GM18868 (cell line): Measurements from ENCODE around the gene OSCAR.
"Not testable (repeated sequence)": the region's sequence is repeated elsewhere in the genome, so short reads cannot be mapped to it uniquely, and the experiment has no call there.

Source experiments
- ATAC-seq: cut with Tn5 transposase; IDR thresholded peaks from one replicate; pipeline ENCODE4 v1.9.1; 2021; ENCODE audit warnings: mild to moderate bottlenecking, moderate library complexity; ENCODE audit not compliant: unreplicated experiment

The OSCAR gene

GRCh38 chr19:54095859-54096616 lies 4.6 kb downstream of the OSCAR start:
- ATAC-seq: not testable (repeated sequence)

GRCh38 chr19:54095136-54095858 lies 5.3 kb downstream of the OSCAR start:
- ATAC-seq: no peak

- ATAC-seq: no peak
Observed at GRCh38 chr19:54094426-54095000, 6.1 kb downstream of the OSCAR start.

GRCh38 chr19:54084410-54084809 lies 16.2 kb downstream of the OSCAR start:
- ATAC-seq: no peak

GRCh38 chr19:54081032-54081431 lies 19.6 kb downstream of the OSCAR start, which contains the start of gene TARM1:
Gene TARM1 (minus strand): TSS chr19:54081365. CDS start chr19:54081340, 25 bp downstream.
- ATAC-seq: no peak

- no peak for ATAC-seq
Observed at GRCh38 chr19:54077334-54077733, 23.3 kb downstream of the OSCAR start.

GRCh38 chr19:54074851-54075250 lies 25.8 kb downstream of the OSCAR start:
- no peak for ATAC-seq

- no peak for ATAC-seq
Observed at GRCh38 chr19:54073829-54074228, 26.8 kb downstream of the OSCAR start.

- no peak for ATAC-seq
Observed at GRCh38 chr19:54069470-54069869, 31.1 kb downstream of the OSCAR start.

GRCh38 chr19:54063350-54064116 lies 37.1 kb downstream of the OSCAR start, which contains the start of gene VSTM1:
Gene VSTM1 (minus strand): TSS chr19:54063897. CDS start chr19:54063777, 120 bp downstream.
- no peak for ATAC-seq

GRCh38 chr19:54062643-54063042 lies 38.0 kb downstream of the OSCAR start:
- ATAC-seq: no peak

GRCh38 chr19:54047616-54048015 lies 53.0 kb downstream of the OSCAR start:
- ATAC-seq: no peak

- ATAC-seq: no peak
Observed at GRCh38 chr19:54045771-54046170, 54.8 kb downstream of the OSCAR start.
